HG03039 (cell line): Measurements from ENCODE around the gene RFT1.
A peak's percentile ranks its signal among the peaks of the same experiment; 100 is the strongest.

Experiments
- ATAC-seq: cut with Tn5 transposase; IDR thresholded peaks from one replicate; pipeline ENCODE4 v1.9.1; 2021; ENCODE audit warnings: mild to moderate bottlenecking, moderate library complexity; ENCODE audit not compliant: unreplicated experiment

The RFT1 gene

GRCh38 chr3:53129344-53129743 lies 891 bp downstream of the RFT1 start:
- ATAC-seq = no peak

GRCh38 chr3:53126601-53127000 lies 3.6 kb downstream of the RFT1 start:
- no peak for ATAC-seq

- no peak for ATAC-seq
Observed at GRCh38 chr3:53123953-53124352, 6.3 kb downstream of the RFT1 start.

GRCh38 chr3:53123510-53123909 lies 6.7 kb downstream of the RFT1 start:
- ATAC-seq = no peak

- ATAC-seq = no peak
Observed at GRCh38 chr3:53122933-53123305, 7.3 kb downstream of the RFT1 start.

- ATAC-seq = no peak
Observed at GRCh38 chr3:53122255-53122932, 7.8 kb downstream of the RFT1 start.

GRCh38 chr3:53120336-53120735 lies 9.9 kb downstream of the RFT1 start:
- ATAC-seq = no peak

GRCh38 chr3:53116956-53117355 lies 13.3 kb downstream of the RFT1 start:
- ATAC-seq = no peak

- no peak for ATAC-seq
Observed at GRCh38 chr3:53114412-53115074, 15.7 kb downstream of the RFT1 start.

- peak; percentile 51 for ATAC-seq
Observed at GRCh38 chr3:53114011-53114400, 16.2 kb downstream of the RFT1 start.

GRCh38 chr3:53113293-53114010 lies 16.8 kb downstream of the RFT1 start:
- no peak for ATAC-seq

GRCh38 chr3:53111822-53112221 lies 18.4 kb downstream of the RFT1 start:
- ATAC-seq = no peak

- no peak for ATAC-seq
Observed at GRCh38 chr3:53109891-53110771, 20.1 kb downstream of the RFT1 start.

GRCh38 chr3:53109190-53109589 lies 21.0 kb downstream of the RFT1 start:
- ATAC-seq = no peak

- no peak for ATAC-seq
Observed at GRCh38 chr3:53104762-53105161, 25.5 kb downstream of the RFT1 start.

GRCh38 chr3:53103397-53104296 lies 26.6 kb downstream of the RFT1 start:
- no peak for ATAC-seq

GRCh38 chr3:53102601-53103147 lies 27.6 kb downstream of the RFT1 start:
- no peak for ATAC-seq

- no peak for ATAC-seq
Observed at GRCh38 chr3:53101956-53102355, 28.3 kb downstream of the RFT1 start.

- no peak for ATAC-seq
Observed at GRCh38 chr3:53100818-53101466, 29.3 kb downstream of the RFT1 start.
